Measurements from ENCODE around the gene GDI1. TPM values are rescaled to one million over a fixed set of nuclear protein-coding genes. Genes with fewer than 3 reads are reported as not detected.

The GDI1 gene
- total RNA-seq, 1 donor from 2014 or later: 143 TPM

DNA sequence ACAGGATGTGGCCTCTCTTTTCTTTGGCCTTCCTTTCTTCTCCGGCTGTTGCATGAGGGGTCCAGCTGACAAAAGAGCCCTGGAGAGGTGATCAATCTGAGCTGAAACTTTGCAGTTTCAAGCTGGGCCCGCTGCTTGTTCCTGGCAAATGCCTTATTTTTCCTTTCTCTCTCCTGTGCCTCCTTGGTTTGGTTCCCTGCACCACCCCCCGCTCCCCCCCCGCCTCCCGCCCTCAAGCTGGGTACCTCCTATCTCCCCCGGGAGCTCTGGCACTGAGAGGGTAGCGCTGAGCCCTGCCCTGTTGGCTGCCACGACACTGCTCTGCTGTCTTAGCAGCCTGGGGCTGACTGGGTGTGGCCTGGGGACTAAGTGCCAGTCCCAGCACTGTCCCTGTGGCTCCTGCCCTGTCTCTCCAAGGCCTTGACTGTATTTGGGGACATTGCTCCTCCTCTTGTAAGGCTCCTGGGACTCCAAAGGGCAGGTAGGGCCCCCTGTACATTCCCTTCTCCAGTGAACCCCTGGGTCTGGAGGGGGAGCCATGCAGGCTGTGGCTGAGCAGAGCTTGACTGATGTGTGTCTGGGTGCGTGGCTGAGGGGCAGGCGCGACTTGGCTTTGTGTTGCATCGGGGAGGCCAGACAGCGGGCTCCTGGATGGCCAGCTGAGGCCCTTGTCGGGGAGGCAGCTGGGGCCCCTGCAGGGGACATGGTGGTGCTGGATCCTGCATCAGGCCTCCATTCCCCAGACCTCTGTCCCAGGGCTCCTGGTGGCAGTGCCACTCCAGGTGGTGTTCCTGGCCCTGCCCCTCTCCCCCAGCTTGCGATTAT is 22.2 kb downstream of the GDI1 start:
- H3K36me3 ChIP-seq (ENCODE audit: insufficient read depth, low read length): no peaks in the 10 kb centered on the region
- H2AFZ ChIP-seq (ENCODE audit: low read depth, low read length): no peak overlapping the region
- peak overlapping the region; percentile 81 for H3K4me3 ChIP-seq (ENCODE audit: insufficient read depth, low read depth, low read length)
- Mint-ChIP-seq H3K27me3 (ENCODE audit: low read depth, unreplicated experiment) (no peaks in the 10 kb centered on the region), H3K27ac (ENCODE audit: unreplicated experiment) (peak overlapping the region; percentile 53), H3K4me1 (ENCODE audit: low read depth, unreplicated experiment) (no peaks in the 10 kb centered on the region), H3K4me3 (ENCODE audit: unreplicated experiment) (peak overlapping the region; percentile 88), H3K9me3 (ENCODE audit: unreplicated experiment) (peaks cover 2% of the 10 kb centered on the region), H3K36me3 (ENCODE audit: low read depth, unreplicated experiment) (peaks cover 5% of the 10 kb centered on the region)
- peak overlapping the region; percentile 91 for H3K4me2 ChIP-seq (ENCODE audit: low read length)
- no peak for DNase-seq (ENCODE audit: low read depth)
- peaks cover 50% of the 10 kb centered on the region for H3K79me2 ChIP-seq (ENCODE audit: insufficient read depth, low read length)
- FAIRE-seq: peak; percentile 9
- peaks cover 4% of the 10 kb centered on the region for H3K4me1 ChIP-seq (ENCODE audit: insufficient read depth, low read length)
- H3K27ac ChIP-seq (ENCODE audit: low read depth, low read length): no peak overlapping the region
- H3K9me3 ChIP-seq (ENCODE audit: insufficient read depth, low read depth, low read length): no peaks in the 10 kb centered on the region
- TF ChIP-seq CTCF (IDR thresholded peaks at IDR 0.05; ENCODE audit: insufficient read depth, low read depth, low read length): no peak
- no peaks in the 10 kb centered on the region for H3K27me3 ChIP-seq (ENCODE audit: insufficient read depth, low read length)
- peak overlapping the region; percentile 81 for H3K9ac ChIP-seq (ENCODE audit: low read length)
- H4K20me1 ChIP-seq (ENCODE audit: insufficient read depth, low read length): peaks cover 45% of the 10 kb centered on the region

DNA sequence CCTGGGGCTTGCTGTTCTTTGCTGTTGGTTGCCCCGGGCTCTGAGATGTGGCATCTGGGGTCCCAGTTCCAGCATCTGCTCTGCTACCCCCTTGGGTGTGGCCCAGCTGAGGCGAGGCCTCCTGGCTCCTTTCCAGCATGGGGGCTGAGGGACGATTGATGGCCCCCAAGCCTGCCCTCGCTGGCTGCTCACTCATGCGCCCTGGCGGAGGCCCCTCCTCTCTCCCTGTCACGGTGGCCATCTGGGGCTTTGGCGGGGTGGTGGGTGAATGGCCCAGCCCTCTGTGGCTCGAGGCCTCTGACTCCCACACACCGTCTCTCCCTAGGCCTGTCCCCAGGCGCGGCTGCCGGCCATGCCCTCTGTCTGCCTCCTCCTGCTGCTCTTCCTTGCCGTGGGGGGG is 22.9 kb downstream of the GDI1 start:
- H3K27me3 ChIP-seq (ENCODE audit: insufficient read depth, low read length): no peaks in the 10 kb centered on the region
- peak overlapping the region; percentile 91 for H3K4me2 ChIP-seq (ENCODE audit: low read length)
- Mint-ChIP-seq H3K4me3 (ENCODE audit: unreplicated experiment) (peak overlapping the region; percentile 88), H3K4me1 (ENCODE audit: low read depth, unreplicated experiment) (no peaks in the 10 kb centered on the region), H3K27me3 (ENCODE audit: low read depth, unreplicated experiment) (no peaks in the 10 kb centered on the region), H3K9me3 (ENCODE audit: unreplicated experiment) (no peaks in the 10 kb centered on the region), H3K36me3 (ENCODE audit: low read depth, unreplicated experiment) (no peaks in the 10 kb centered on the region), H3K27ac (ENCODE audit: unreplicated experiment) (no peak overlapping the region)
- H3K9me3 ChIP-seq (ENCODE audit: insufficient read depth, low read depth, low read length): no peaks in the 10 kb centered on the region
- no peak for TF ChIP-seq EZH2 (IDR thresholded peaks at IDR 0.05; ENCODE audit: insufficient read depth, low read length)
- TF ChIP-seq CTCF (IDR thresholded peaks at IDR 0.05; ENCODE audit: insufficient read depth, low read depth, low read length): no peak
- H3K79me2 ChIP-seq (ENCODE audit: insufficient read depth, low read length): peaks cover 50% of the 10 kb centered on the region
- no peak overlapping the region for H3K27ac ChIP-seq (ENCODE audit: low read depth, low read length)
- peaks cover 4% of the 10 kb centered on the region for H3K4me1 ChIP-seq (ENCODE audit: insufficient read depth, low read length)
- peak overlapping the region; percentile 81 for H3K4me3 ChIP-seq (ENCODE audit: insufficient read depth, low read depth, low read length)
- peaks cover 45% of the 10 kb centered on the region for H4K20me1 ChIP-seq (ENCODE audit: insufficient read depth, low read length)
- DNase-seq (ENCODE audit: low read depth): no peak
- H2AFZ ChIP-seq (ENCODE audit: low read depth, low read length): no peak overlapping the region
- no peak for FAIRE-seq
- no peaks in the 10 kb centered on the region for H3K36me3 ChIP-seq (ENCODE audit: insufficient read depth, low read length)
- peak overlapping the region; percentile 81 for H3K9ac ChIP-seq (ENCODE audit: low read length)

DNA sequence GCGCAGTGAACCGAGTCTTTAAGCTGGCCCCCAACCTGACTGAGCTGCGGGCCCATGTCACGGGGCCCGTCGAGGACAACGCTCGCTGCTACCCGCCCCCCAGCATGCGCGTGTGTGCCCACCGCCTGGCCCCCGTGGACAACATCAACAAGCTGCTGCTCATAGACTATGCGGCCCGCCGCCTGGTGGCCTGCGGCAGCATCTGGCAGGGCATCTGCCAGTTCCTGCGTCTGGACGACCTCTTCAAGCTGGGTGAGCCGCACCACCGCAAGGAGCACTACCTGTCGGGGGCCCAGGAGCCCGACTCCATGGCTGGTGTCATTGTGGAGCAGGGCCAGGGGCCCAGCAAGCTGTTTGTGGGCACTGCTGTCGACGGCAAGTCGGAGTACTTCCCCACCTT is 23.4 kb downstream of the GDI1 start:
- Histone ChIP-seq H3K4me1 (ENCODE audit: insufficient read depth, low read length) (peaks cover 4% of the 10 kb centered on the region), H3K27ac (ENCODE audit: low read depth, low read length) (no peak overlapping the region), H3K4me2 (ENCODE audit: low read length) (peak overlapping the region; percentile 91), H3K9ac (ENCODE audit: low read length) (no peak overlapping the region), H3K27me3 (ENCODE audit: insufficient read depth, low read length) (no peaks in the 10 kb centered on the region), H3K36me3 (ENCODE audit: insufficient read depth, low read length) (no peaks in the 10 kb centered on the region), H3K9me3 (ENCODE audit: insufficient read depth, low read depth, low read length) (no peaks in the 10 kb centered on the region), H3K4me3 (ENCODE audit: insufficient read depth, low read depth, low read length) (no peak overlapping the region), H3K79me2 (ENCODE audit: insufficient read depth, low read length) (peaks cover 50% of the 10 kb centered on the region), H4K20me1 (ENCODE audit: insufficient read depth, low read length) (peaks cover 45% of the 10 kb centered on the region), H2AFZ (ENCODE audit: low read depth, low read length) (no peak overlapping the region)
- H3K4me1 Mint-ChIP-seq (ENCODE audit: low read depth, unreplicated experiment): no peaks in the 10 kb centered on the region
- DNase-seq (ENCODE audit: low read depth) (no peak), FAIRE-seq (no peak)
- no peak overlapping the region for H3K27ac Mint-ChIP-seq (ENCODE audit: unreplicated experiment)
- no peaks in the 10 kb centered on the region for H3K36me3 Mint-ChIP-seq (ENCODE audit: low read depth, unreplicated experiment)
- H3K27me3 Mint-ChIP-seq (ENCODE audit: low read depth, unreplicated experiment): no peaks in the 10 kb centered on the region
- H3K4me3 Mint-ChIP-seq (ENCODE audit: unreplicated experiment): peak overlapping the region; percentile 88
- H3K9me3 Mint-ChIP-seq (ENCODE audit: unreplicated experiment): no peaks in the 10 kb centered on the region
- TF ChIP-seq CTCF (IDR thresholded peaks at IDR 0.05; ENCODE audit: insufficient read depth, low read depth, low read length): no peak
- TF ChIP-seq EZH2 (IDR thresholded peaks at IDR 0.05; ENCODE audit: insufficient read depth, low read length): no peak

All from astrocyte (in vitro differentiated cells and primary cell).